Prostate gland (tissue), 2 donors: ENCODE data around the gene ATP1A1.

Experiments used
- POLR2A ChIP-seq: fragments of 450-650 bp; IDR thresholded peaks from one replicate; pipeline ENCODE4 v1.6.1; 2016; ENCODE audit warnings: antibody characterized with exemption, mild to moderate bottlenecking
- POLR2AphosphoS5 ChIP-seq: sonication (generic); formaldehyde crosslinking; IDR thresholded peaks from one replicate; pipeline ENCODE4 v1.6.1; 2017; ENCODE audit warnings: antibody characterized with exemption
- TF ChIP-seq, protein P1 (sequence below), 4 experiments: fragments of 200-600 bp in 2 of 4; fragments of 450-650 bp in 2 of 4; sonication (generic) in 2 of 4; IDR thresholded peaks; 1 replicate in 3 of 4; 2 replicates in 1 of 4; pipeline ENCODE4 v1.5.1; 2016 to 2019; ENCODE audit warnings: antibody characterized with exemption in 4 of 4, mild to moderate bottlenecking in 2 of 4, moderate library complexity in 2 of 4

DNA sequence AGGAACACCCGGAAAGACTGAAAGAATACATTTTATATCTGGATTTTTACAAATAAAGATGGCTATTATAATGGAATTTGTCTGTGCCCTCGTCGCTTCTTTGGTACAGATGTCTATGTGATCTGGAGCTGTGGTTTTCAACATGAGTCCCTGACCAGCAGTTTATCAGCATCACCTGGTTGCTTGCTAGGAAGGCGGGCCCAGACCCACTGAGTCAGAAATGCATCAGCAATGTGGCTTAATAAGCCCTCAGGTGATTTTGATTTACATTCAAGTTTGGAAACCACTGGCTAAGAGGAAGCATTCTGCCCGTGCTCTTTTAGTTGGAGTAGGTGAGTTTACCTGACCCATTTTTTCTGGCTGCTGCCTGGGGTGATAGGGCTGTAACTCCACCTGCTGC, 31.7 kb downstream of the ATP1A1 start:
- TF ChIP-seq, protein P1, sequence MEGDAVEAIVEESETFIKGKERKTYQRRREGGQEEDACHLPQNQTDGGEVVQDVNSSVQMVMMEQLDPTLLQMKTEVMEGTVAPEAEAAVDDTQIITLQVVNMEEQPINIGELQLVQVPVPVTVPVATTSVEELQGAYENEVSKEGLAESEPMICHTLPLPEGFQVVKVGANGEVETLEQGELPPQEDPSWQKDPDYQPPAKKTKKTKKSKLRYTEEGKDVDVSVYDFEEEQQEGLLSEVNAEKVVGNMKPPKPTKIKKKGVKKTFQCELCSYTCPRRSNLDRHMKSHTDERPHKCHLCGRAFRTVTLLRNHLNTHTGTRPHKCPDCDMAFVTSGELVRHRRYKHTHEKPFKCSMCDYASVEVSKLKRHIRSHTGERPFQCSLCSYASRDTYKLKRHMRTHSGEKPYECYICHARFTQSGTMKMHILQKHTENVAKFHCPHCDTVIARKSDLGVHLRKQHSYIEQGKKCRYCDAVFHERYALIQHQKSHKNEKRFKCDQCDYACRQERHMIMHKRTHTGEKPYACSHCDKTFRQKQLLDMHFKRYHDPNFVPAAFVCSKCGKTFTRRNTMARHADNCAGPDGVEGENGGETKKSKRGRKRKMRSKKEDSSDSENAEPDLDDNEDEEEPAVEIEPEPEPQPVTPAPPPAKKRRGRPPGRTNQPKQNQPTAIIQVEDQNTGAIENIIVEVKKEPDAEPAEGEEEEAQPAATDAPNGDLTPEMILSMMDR (IDR thresholded peaks at IDR 0.05): no peak
- TF ChIP-seq POLR2A: no peak
- TF ChIP-seq POLR2AphosphoS5: no peak
